ENCODE measurements around the gene NSD2.

The NSD2 gene

GRCh38 chr4:1952058-1952700 is 81.0 kb downstream of the NSD2 start:
- no peaks in the 10 kb centered on the region for H3K4me1 ChIP-seq
- H3K27me3 ChIP-seq (ENCODE audit: control insufficient read depth, insufficient read depth, low read length), result no peaks in the 10 kb centered on the region
- no peak overlapping the region for H3K27ac ChIP-seq
- H3K9me3 ChIP-seq (ENCODE audit: control insufficient read depth, low read length), result no peaks in the 10 kb centered on the region
- no peak overlapping the region for H3K4me3 ChIP-seq (ENCODE audit: low read depth, low read length)
- H3K79me2 ChIP-seq, result no peaks in the 10 kb centered on the region
- H3K9ac ChIP-seq, result no peak overlapping the region
- no peak overlapping the region for H2AFZ ChIP-seq
- no peaks in the 10 kb centered on the region for H3K36me3 ChIP-seq (ENCODE audit: control insufficient read depth, insufficient read depth, low read length)
- TF ChIP-seq, protein P1, sequence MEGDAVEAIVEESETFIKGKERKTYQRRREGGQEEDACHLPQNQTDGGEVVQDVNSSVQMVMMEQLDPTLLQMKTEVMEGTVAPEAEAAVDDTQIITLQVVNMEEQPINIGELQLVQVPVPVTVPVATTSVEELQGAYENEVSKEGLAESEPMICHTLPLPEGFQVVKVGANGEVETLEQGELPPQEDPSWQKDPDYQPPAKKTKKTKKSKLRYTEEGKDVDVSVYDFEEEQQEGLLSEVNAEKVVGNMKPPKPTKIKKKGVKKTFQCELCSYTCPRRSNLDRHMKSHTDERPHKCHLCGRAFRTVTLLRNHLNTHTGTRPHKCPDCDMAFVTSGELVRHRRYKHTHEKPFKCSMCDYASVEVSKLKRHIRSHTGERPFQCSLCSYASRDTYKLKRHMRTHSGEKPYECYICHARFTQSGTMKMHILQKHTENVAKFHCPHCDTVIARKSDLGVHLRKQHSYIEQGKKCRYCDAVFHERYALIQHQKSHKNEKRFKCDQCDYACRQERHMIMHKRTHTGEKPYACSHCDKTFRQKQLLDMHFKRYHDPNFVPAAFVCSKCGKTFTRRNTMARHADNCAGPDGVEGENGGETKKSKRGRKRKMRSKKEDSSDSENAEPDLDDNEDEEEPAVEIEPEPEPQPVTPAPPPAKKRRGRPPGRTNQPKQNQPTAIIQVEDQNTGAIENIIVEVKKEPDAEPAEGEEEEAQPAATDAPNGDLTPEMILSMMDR (IDR thresholded peaks at IDR 0.05), result no peak
- no peak overlapping the region for H3K4me2 ChIP-seq (ENCODE audit: low read length)

- Histone ChIP-seq H3K4me1 (no peaks in the 10 kb centered on the region), H3K27ac (no peak overlapping the region), H3K9ac (no peak overlapping the region), H2AFZ (no peak overlapping the region), H3K36me3 (ENCODE audit: control insufficient read depth, insufficient read depth, low read length) (no peaks in the 10 kb centered on the region), H3K79me2 (no peaks in the 10 kb centered on the region), H3K27me3 (ENCODE audit: control insufficient read depth, insufficient read depth, low read length) (no peaks in the 10 kb centered on the region), H3K4me3 (ENCODE audit: low read depth, low read length) (no peak overlapping the region), H3K4me2 (ENCODE audit: low read length) (no peak overlapping the region), H3K9me3 (ENCODE audit: control insufficient read depth, low read length) (no peaks in the 10 kb centered on the region)
- TF ChIP-seq, protein P1 (IDR thresholded peaks at IDR 0.05), result no peak
Measured at GRCh38 chr4:1952719-1953118, 81.5 kb downstream of the NSD2 start.

DNA sequence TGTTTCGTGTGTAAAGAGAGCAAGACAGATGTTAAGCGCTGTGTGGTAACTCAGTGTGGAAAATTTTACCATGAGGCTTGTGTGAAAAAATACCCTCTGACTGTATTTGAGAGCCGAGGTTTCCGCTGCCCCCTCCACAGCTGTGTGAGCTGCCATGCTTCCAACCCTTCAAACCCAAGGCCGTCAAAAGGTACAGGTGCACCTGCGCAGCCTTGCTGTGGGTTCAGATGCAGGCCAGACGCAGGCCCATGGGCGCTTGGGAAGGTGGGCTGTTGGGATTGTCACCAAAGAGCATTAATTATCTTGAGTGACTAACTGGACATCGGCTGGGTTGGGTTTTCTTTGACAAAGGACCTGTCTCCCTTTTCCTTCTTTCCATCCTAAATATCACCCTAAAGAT is 82.1 kb downstream of the NSD2 start:
- H3K79me2 ChIP-seq, result no peaks in the 10 kb centered on the region
- no peak overlapping the region for H2AFZ ChIP-seq
- no peaks in the 10 kb centered on the region for H3K9me3 ChIP-seq (ENCODE audit: control insufficient read depth, low read length)
- no peaks in the 10 kb centered on the region for H3K36me3 ChIP-seq (ENCODE audit: control insufficient read depth, insufficient read depth, low read length)
- H3K4me1 ChIP-seq, result no peaks in the 10 kb centered on the region
- no peak overlapping the region for H3K27ac ChIP-seq
- TF ChIP-seq, protein P1 (IDR thresholded peaks at IDR 0.05), result no peak
- H3K4me2 ChIP-seq (ENCODE audit: low read length), result no peak overlapping the region
- H3K4me3 ChIP-seq (ENCODE audit: low read depth, low read length), result no peak overlapping the region
- H3K27me3 ChIP-seq (ENCODE audit: control insufficient read depth, insufficient read depth, low read length), result no peaks in the 10 kb centered on the region
- H3K9ac ChIP-seq, result no peak overlapping the region

DNA sequence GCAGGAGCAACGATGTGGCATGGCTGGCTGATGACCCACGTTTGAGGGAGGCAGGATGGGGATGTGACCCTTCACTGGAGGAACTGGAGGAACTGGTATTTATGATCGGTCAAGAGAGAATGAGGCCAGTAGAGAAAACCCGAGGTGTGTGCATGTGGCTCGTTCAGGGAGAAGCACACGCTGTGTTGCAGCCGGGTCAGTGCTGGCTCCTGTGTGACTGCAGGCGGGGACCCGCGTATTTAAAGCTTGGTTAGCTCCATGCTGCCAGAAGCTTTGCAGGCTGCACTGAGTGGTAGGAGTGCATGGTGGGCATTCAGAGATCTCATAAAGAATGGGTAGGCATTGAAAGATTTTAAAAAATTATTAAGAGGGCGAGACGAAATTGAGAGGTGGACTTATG is 85.4 kb downstream of the NSD2 start:
- no peaks in the 10 kb centered on the region for H3K27me3 ChIP-seq (ENCODE audit: control insufficient read depth, insufficient read depth, low read length)
- H3K27ac ChIP-seq, result no peak overlapping the region
- H3K36me3 ChIP-seq (ENCODE audit: control insufficient read depth, insufficient read depth, low read length), result no peaks in the 10 kb centered on the region
- H3K79me2 ChIP-seq, result no peaks in the 10 kb centered on the region
- H3K4me3 ChIP-seq (ENCODE audit: low read depth, low read length), result no peak overlapping the region
- TF ChIP-seq, protein P1 (IDR thresholded peaks at IDR 0.05), result no peak
- no peak overlapping the region for H3K9ac ChIP-seq
- no peaks in the 10 kb centered on the region for H3K4me1 ChIP-seq
- H3K9me3 ChIP-seq (ENCODE audit: control insufficient read depth, low read length), result no peaks in the 10 kb centered on the region
- no peak overlapping the region for H2AFZ ChIP-seq
- H3K4me2 ChIP-seq (ENCODE audit: low read length), result no peak overlapping the region

All from parathyroid adenoma (tissue), 2 donors.